ENCODE data around the gene TRERF1.
"Not testable (repeated sequence)": the region's sequence is repeated elsewhere in the genome, so short reads cannot be mapped to it uniquely, and the experiment has no call there.

The TRERF1 gene

DNA sequence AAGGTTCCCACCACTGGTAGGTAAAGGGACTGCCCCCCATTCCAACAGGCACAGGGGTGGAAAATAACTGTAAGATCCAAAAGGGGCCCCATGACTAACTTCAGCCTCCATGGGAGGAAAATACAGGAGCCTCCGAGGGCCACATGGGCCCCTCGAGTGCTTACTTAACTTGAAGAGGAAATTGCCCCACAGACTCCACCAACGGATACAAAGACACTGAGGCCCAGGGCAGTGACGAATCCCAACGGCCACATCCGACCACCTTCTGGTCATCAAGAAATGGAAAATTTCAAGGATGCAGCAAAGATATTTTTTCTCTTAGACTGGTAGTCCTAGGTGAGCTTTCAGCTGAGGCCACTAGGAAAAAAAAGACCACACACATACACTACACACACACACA is 118.1 kb downstream of the TRERF1 start:
- DNase-seq (ENCODE audit: low spot score): no peak
- TF ChIP-seq, protein P1, sequence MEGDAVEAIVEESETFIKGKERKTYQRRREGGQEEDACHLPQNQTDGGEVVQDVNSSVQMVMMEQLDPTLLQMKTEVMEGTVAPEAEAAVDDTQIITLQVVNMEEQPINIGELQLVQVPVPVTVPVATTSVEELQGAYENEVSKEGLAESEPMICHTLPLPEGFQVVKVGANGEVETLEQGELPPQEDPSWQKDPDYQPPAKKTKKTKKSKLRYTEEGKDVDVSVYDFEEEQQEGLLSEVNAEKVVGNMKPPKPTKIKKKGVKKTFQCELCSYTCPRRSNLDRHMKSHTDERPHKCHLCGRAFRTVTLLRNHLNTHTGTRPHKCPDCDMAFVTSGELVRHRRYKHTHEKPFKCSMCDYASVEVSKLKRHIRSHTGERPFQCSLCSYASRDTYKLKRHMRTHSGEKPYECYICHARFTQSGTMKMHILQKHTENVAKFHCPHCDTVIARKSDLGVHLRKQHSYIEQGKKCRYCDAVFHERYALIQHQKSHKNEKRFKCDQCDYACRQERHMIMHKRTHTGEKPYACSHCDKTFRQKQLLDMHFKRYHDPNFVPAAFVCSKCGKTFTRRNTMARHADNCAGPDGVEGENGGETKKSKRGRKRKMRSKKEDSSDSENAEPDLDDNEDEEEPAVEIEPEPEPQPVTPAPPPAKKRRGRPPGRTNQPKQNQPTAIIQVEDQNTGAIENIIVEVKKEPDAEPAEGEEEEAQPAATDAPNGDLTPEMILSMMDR (IDR thresholded peaks at IDR 0.05; ENCODE audit: extremely low read depth, insufficient read depth, missing control alignments): no peak
- in situ Hi-C loops (cut with MboI; ENCODE audit: low pct_unique_long_range_greater_than_20kb, low sequenced_read_pairs, unreplicated experiment): no loop called here

DNA sequence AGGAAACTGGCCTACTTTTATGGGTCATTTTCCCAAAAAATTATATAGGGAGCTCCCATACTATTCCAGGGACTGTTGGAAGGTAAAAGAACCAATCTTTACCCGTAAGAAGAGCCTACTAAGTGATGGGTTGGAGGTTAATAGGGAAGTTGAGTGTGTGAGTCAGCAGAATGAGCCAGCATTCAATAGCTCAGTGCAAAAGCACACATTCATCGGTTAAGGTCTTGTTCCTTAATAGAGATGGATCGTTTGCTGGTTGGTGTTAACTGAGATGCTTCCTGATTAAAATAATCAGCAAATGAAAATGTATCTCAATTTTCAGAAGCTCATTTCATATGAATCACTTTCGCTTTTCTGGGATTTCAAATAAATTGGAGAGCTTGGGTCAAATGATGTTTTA is 118.8 kb downstream of the TRERF1 start:
- in situ Hi-C loops (cut with MboI; ENCODE audit: low pct_unique_long_range_greater_than_20kb, low sequenced_read_pairs, unreplicated experiment): no loop called here
- TF ChIP-seq, protein P1 (IDR thresholded peaks at IDR 0.05; ENCODE audit: extremely low read depth, insufficient read depth, missing control alignments): no peak
- no peak for DNase-seq (ENCODE audit: low spot score)

DNA sequence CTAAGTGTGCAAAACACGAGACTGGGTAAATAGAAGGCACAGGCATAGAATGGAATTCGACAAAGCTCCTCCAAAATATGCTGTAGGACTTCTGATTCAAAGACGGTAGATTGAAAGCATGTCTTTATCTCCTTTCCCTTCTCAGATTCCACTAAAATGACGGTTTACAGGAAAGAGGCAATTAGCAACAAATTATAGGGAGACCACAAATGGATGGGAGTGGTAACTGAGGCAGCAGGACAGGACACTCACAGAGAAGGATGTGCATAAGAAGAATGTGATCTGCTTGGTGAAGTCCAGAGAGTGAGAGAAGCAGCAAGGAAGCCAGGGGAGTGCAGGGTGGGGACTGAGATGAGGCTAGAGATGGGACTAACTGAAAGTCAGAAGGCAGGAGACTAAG is 120.7 kb downstream of the TRERF1 start:
- TF ChIP-seq, protein P1 (IDR thresholded peaks at IDR 0.05; ENCODE audit: extremely low read depth, insufficient read depth, missing control alignments): no peak
- in situ Hi-C loops (cut with MboI; ENCODE audit: low pct_unique_long_range_greater_than_20kb, low sequenced_read_pairs, unreplicated experiment): no loop called here
- no peak for DNase-seq (ENCODE audit: low spot score)

DNA sequence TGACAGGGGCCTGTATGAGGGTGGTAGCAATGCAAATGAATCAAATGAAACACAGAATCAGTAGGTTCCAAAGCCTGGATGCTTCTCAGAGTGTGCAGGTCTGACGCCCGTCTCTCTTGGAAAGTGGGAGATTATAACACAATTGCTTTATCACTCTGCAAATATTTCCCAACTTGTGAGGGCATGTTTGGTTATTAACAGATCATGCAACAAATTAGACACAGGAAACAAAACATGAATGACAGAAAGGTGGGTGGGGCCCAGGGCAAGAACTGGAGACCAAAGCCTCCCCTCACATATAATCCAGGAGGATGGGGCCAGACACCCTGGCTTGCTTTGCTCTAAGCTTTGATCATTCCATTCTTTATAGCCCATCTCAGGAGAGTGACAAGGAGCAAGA is 125.5 kb downstream of the TRERF1 start:
- no peak for DNase-seq (ENCODE audit: low spot score)
- TF ChIP-seq, protein P1 (IDR thresholded peaks at IDR 0.05; ENCODE audit: extremely low read depth, insufficient read depth, missing control alignments): no peak
- in situ Hi-C loops (cut with MboI; ENCODE audit: low pct_unique_long_range_greater_than_20kb, low sequenced_read_pairs, unreplicated experiment): no loop called here

DNA sequence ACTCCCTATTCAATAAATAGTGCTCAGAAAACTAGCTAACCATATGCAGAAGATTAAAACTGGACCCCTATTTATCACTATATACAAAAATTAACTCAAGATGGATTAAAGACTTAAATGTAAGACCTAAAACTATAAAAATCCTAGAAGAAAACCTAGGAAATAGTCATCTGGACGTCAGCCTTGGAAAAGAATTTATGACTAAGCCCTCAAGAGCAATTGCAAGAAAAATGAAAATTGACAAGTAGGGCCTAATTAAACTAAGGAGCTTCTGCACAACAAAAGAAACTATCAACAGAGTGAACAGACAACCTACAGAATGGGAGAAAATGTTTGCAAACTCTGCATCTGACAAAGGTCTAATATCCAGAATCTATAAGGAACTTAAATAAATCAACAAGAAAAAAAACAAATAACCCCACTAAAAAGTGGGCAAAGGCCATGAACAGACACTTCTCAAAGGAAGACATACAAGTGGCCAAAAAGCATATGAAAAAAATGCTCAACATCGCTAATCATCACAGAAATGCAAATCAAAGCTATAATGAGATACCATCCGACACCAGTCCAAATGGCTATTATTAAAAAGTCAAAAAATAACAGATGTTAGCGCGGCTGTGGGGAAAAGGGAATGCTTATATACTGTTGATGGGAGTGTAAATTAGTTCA is 126.9 kb downstream of the TRERF1 start:
- DNase-seq (ENCODE audit: low spot score); in situ Hi-C loops (cut with MboI; ENCODE audit: low pct_unique_long_range_greater_than_20kb, low sequenced_read_pairs, unreplicated experiment): not testable (repeated sequence)

DNA sequence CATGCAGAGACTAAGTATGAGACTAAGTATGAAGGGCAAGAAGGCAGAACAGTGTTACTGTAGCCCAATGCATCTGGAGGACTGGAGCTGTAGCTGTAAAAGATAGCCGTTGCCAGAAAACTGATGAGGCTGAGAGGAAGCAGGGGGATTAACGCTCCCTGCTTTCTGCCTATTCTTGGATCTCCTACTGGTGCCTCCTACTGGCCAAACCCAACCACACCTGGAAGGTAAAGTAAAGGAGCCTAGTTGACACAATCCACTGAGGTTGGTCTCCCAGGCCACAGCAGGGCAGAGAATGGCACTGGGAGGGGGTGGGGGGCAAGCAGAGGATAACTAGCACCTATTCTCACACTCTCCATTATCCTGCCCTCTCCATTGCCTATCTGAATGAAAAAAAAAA is 129.1 kb downstream of the TRERF1 start:
- TF ChIP-seq, protein P1 (IDR thresholded peaks at IDR 0.05; ENCODE audit: extremely low read depth, insufficient read depth, missing control alignments): peak; percentile 24
- in situ Hi-C loops (cut with MboI; ENCODE audit: low pct_unique_long_range_greater_than_20kb, low sequenced_read_pairs, unreplicated experiment): no loop called here
- no peak for DNase-seq (ENCODE audit: low spot score)

DNA sequence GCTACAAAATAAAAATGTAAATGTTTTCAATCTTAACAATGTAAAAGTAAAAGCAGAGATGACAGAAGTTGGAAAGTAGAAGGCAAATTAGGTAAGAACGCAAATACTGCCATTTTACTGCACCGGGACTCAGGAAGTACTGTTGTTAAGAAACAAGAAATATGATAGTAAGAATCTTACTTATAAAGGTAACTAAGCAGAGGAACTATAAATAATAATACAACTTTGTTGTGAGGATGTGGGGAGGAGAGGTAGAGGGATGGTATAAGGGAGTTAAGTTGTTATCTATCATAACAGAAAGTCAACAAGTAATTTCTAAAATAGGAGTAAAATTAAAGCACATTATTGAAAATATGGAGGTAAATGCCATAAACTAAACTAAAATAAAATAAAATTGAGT is 129.8 kb downstream of the TRERF1 start:
- TF ChIP-seq, protein P1 (IDR thresholded peaks at IDR 0.05; ENCODE audit: extremely low read depth, insufficient read depth, missing control alignments): no peak
- no peak for DNase-seq (ENCODE audit: low spot score)
- in situ Hi-C loops (cut with MboI; ENCODE audit: low pct_unique_long_range_greater_than_20kb, low sequenced_read_pairs, unreplicated experiment): no loop called here

Measured in GM13977 (cell line).